Keratinocyte (primary cell): ENCODE data around the gene CLSTN1.

Source experiments
- CTCF ChIP-seq, 3 experiments: IDR thresholded peaks in 1 of 3; conservative IDR thresholded peaks in 1 of 3; optimal IDR thresholded peaks in 1 of 3; 2 replicates in 2 of 3; 3 replicates in 1 of 3; pipeline versions ENCODE3 to v1.5.1; 2011; ENCODE audit warnings: low read length in 3 of 3, mild to moderate bottlenecking in 3 of 3, moderate library complexity in 2 of 3, control low read depth in 1 of 3, inconsistent platforms in 1 of 3; ENCODE audit not compliant: insufficient read depth in 2 of 3; ENCODE audit errors: extremely low read depth in 1 of 3
- EZH2 ChIP-seq: IDR thresholded peaks from one replicate; pipeline ENCODE4 v1.6.1; 2012; ENCODE audit warnings: inconsistent platforms, mild to moderate bottlenecking, low read length, moderate library complexity

- TF ChIP-seq CTCF (optimal IDR thresholded peaks at IDR 0.05 in 1 of 3, IDR thresholded peaks at IDR 0.05 in 1 of 3, conservative IDR thresholded peaks at IDR 0.05 in 1 of 3; ENCODE audit: extremely low read depth in 1 of 3, insufficient read depth in 2 of 3, low read length in 3 of 3) (no peak), EZH2 (no peak)
These were observed 120.6 kb downstream of the CLSTN1 start for GRCh38 chr1:9703165-9703509.
